ENCODE data around the gene TBL1X.

The TBL1X gene

GRCh38 chrX:9707306-9708033 lies 242.6 kb downstream of the TBL1X start:
- DNase-seq (ENCODE audit: low spot score): no peak

DNA sequence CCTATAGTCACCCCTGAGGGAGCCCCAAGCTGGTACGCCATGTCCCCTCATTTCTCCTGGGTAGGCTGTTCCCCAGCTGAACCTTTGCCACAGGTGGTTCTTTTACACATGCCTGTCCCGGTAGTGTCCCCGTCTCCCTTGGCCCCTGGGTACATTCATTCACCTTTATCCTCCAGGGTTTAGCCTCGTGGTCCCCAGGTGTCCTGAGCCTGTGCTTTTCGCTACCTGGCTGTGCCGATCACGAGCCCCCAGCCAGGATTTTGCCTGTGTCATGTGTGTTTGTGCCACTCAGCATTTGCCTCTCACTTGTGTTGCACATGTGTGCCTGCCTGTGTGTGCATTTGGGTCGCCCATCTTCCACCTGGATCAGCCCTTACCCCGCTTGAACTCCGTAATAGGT lies 243.2 kb downstream of the TBL1X start:
- DNase-seq (ENCODE audit: low spot score): no peak

DNA sequence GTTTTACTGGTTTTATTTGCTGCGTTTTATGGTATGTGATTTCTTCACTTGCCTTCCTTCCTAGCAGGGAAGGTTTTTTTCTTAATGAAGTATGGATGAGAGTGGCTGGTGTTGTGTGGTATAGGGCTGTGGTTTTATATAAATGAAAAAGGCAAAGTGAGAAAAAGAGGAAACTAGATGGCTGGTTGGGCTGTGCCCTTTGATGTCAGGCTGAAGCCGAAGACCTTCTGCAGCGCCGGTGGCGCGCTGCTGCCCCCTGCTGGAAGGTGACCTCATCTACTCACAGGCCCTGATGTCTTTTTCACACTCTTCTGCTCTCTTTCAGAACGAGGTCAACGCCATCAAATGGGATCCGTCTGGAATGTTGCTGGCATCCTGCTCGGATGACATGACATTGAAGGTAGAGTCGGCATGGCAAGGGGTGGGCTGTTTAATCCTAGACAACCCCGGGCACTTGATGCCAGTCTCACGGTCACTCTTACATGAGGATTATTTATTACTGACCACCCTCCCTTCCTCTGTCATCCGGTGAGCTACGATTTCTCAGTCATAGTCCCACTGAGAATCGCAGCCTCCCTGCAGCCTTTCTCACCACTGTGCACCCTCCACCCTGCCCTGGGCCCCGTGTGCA lies 244.2 kb downstream of the TBL1X start:
- DNase-seq (ENCODE audit: low spot score): peak; percentile 65

- no peak for DNase-seq (ENCODE audit: low spot score)
Measured at GRCh38 chrX:9710332-9710731, 245.5 kb downstream of the TBL1X start.

DNA sequence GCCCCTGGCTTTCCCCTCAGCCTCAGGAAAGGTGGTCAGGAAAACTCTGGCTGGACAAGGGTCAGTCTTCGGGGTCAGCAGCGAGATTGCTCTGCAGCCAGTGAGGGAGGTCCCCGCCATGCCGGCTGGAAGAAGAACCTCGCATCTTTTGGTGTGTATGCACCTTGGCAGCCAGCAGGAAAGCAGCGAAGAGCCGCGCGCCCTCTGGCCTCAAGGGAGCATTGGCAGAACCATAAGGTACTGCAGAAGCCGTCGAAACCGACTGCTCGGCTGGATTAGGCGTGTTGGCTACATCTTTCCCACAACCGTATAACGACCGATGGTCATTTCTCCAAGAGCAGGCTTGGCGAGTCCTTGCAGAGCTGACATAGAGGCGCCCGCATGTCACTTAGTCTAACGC lies 252.5 kb downstream of the TBL1X start:
- DNase-seq (ENCODE audit: low spot score): no peak

- no peak for DNase-seq (ENCODE audit: low spot score)
Measured at GRCh38 chrX:9724711-9725110, 259.9 kb downstream of the TBL1X start.

DNA sequence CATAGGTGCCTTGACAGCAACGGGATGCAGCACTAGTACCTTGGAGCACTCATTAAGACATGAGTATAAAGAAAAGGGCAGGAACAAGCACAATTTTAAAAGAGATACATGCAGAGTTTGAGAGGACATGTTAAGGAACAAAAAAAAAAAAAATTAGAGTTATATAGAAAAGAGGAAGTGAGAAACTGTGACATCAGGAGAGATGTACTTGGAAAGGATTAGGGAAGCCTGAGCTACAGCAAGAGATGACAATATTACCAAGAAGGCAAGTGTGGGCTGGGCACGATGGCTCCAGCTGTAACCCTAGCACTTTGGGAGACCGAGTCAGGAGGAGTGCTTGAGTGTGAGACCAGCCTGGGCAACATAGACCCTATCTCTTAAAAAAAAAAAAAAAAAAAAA lies 263.4 kb downstream of the TBL1X start:
- no peak for DNase-seq (ENCODE audit: low spot score)

DNA sequence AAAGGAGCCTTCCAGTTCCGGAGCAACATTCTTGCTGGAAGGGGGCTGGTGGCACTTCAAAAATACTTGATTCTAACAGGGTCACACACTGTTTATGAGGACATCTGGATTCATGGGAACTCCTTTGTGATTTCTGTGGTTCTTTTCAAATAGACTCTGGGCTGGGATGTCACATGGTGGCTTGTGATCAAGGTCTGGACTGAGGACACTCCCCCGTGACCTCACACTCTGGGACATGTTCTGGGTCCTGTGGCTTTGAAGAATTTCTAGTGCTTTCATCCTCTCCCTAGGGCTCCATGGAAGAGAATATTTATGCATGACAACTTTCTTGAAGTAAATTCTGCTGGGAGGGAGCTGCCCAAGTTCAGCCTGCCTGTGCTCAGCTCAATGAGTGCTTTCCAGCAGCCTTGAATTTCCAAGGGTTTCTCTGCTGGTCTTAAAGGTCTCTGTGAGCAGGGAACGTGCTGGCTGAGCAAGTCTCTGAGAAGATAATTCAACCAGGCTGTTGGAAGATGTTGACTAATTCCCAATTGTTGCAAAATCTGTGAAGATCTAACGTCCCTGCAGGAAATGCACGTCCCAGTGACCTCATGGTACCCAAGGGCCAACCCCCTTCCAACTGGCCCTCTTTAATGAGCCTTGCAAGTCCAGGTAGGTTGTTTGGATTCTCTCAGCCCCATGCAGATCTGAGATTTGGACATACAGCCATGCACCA lies 264.5 kb downstream of the TBL1X start:
- no peak for DNase-seq (ENCODE audit: low spot score)

DNA sequence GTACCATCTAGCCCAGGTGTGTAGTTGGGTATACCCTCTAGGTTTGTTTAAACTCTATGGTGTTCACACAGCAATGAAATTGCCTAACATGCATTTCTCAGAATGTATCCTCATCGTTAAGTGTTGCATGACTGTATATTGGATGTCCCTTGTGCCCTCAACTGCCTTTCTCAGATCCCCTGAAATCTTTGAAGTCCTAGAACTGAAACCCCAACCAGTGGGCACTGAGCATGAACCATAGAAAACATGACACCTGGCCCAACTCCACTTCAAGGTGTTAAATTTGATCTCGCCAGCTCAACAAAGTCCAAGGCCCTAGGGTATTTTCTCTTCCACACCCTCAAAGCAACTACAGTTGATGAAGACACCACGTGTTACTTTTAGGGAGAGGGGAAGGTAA lies 265.2 kb downstream of the TBL1X start:
- DNase-seq (ENCODE audit: low spot score): no peak

DNA sequence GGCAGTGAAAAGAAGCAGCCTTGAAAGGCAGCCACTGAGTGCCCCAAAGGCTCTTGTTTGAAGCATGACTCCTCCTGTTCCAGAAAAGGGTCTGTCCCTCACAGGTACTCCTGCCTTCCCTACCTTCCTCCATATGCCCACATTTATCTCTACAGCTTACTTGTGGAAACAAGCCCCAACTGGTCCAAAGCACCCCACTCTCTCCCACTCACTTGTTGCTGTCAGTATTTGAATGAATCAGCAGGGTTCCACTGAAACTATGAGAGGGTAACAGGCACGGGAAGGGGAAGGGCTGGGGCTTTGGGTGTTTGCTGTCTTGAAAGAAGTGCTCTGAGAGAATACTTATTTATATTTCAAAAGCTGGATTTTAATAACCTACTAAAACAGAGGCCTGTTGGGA lies 265.9 kb downstream of the TBL1X start:
- DNase-seq (ENCODE audit: low spot score): no peak

GRCh38 chrX:9737363-9737762 lies 272.5 kb downstream of the TBL1X start:
- DNase-seq (ENCODE audit: low spot score): no peak

DNA sequence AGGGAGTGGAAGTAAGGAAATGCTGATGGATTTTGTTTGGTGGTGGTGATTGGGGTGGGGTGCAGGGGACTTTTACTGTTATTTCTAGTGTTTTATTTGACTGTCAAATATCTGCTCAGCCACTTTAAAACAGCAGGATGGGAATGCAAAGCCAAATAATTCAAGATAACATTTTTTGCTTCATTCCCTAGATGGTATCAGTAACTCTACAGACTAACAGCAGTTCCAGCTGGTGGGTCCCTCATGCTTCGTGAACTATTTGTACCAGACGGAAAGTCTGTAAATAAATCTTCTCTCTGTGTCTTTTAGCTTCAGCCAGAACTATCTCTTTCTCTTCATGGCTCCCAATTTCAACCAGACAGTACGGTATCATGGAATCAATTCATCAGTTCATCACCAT lies 273.3 kb downstream of the TBL1X start:
- no peak for DNase-seq (ENCODE audit: low spot score)

DNA sequence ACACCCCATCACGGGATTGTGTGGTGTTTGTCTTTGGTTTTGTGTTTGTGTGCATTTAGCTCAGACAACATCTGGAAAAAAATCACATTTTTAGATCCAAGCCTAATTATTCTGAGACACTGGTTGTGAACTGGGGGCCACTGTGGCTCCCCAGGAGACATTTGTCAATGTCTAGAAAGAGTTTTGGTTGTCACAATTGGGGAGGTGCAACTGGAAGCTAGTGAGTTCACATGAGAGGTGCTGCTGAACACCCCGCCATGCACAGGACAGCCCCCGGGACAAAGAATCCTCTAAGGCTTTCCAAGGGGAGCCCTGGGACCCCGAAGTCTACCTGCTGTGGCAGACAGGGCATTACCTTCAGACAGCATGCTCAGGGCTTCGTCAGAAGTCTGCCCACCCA lies 274.3 kb downstream of the TBL1X start:
- DNase-seq (ENCODE audit: low spot score): no peak

DNA sequence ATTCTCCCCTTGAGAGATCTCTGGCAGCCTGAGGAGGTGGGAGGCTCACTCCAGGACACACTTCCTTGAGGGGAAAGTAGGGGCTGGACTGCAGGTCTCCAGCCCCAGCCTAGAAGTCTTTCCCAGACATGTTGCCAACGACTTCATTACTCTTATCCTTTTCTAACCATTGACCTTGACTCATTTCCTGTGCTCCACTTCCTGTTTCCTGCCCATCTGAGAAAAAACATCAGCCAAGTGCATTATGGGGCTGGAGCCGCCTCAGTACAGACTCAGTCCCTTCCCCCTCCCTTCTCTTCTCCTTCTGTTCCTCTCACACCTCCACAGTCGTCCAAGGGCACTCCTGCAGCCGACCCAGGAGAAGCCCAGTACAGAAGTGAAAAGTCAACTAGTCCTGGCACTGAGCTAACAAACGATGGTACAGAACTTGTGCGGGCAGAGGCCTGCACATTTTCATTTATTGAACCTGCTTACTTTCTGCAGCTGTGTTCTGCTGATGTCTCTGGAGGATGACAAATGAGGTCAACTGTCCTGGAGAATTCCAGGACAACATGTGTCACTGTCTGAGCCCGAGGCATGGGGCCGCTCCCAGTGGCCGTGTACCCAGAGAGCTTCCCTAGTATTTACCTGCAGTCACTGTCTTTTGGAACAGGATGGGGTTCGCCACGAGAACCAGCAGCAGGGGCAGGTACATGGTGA lies 280.7 kb downstream of the TBL1X start:
- DNase-seq (ENCODE audit: low spot score): no peak

GRCh38 chrX:9746148-9746888 lies 281.5 kb downstream of the TBL1X start:
- no peak for DNase-seq (ENCODE audit: low spot score)

- DNase-seq (ENCODE audit: low spot score): no peak
Measured at GRCh38 chrX:9747644-9748043, 282.8 kb downstream of the TBL1X start.

DNA sequence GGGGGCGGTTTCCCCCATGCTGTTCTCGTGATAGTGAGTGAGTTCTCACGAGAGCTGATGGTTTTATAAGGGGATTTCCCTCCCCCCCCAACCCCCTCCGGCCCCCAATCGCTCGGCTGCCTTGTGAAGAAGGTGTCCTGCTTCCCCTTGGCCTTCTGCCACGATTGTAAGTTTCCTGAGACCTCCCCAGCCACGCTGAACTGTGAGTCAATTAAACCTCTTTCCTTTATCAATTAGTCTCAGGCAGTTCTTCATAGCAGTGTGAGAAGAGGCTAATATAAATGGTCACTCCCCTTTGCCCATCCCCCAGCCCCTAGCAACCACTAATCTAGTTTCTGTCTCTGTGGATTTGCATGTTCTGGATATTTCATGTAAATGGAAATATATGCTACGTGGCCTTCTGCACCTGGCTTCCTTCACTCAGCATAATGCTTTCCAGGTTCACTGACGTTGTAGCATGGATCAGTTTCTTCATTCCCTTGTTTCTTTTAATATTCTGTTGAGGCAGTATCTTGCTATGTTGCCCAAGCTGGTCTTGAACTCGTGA lies 284.4 kb downstream of the TBL1X start:
- DNase-seq (ENCODE audit: low spot score): no peak

GRCh38 chrX:9757366-9757765 lies 292.5 kb downstream of the TBL1X start:
- DNase-seq (ENCODE audit: low spot score): no peak

- DNase-seq (ENCODE audit: low spot score): no peak
Measured at GRCh38 chrX:9758021-9758638, 293.3 kb downstream of the TBL1X start.

GRCh38 chrX:9759337-9759736 lies 294.5 kb downstream of the TBL1X start:
- DNase-seq (ENCODE audit: low spot score): no peak

GRCh38 chrX:9765072-9765736 lies 300.3 kb downstream of the TBL1X start:
- no peak for DNase-seq (ENCODE audit: low spot score)
